GM10847 (cell line): Measurements from ENCODE around the gene RAPSN.

Experiments
- POLR2A ChIP-seq: IDR thresholded peaks from 2 replicates; pipeline ENCODE4 v1.6.1; 2011; ENCODE audit not compliant: insufficient read length; ENCODE audit errors: extremely low read depth

Gene RAPSN

GRCh38 chr11:47448566-47449427, at the start of gene RAPSN:
Gene RAPSN, minus strand, starts transcription at chr11:47449136. Its CDS starts 172 bp downstream, at chr11:47448964.
- no peak for TF ChIP-seq POLR2A

DNA sequence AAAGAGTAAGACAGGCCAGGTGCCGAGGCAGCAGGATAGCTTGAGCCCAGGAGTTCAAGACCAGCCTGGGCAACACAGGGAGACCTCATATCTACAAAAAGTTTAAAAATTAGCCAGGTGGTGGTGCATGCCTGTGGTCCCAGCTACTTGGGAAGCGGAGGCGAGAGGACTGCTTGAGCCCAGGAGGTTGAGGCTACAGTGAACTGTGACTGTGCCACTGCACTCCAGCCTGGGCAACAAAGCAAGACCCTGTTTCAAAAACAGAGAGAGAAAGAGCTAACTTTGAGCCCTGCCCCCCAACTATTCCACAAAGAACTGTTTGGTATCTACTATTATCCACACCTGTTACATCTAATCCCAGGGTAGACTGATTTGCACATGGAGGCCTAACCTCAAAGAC, 49.2 kb upstream of the RAPSN start:
- TF ChIP-seq POLR2A = no peak

- no peak for TF ChIP-seq POLR2A
Observed at GRCh38 chr11:47496808-47497207, 47.9 kb upstream of the RAPSN start.

GRCh38 chr11:47495856-47496217, 46.9 kb upstream of the RAPSN start:
- TF ChIP-seq POLR2A = no peak

DNA sequence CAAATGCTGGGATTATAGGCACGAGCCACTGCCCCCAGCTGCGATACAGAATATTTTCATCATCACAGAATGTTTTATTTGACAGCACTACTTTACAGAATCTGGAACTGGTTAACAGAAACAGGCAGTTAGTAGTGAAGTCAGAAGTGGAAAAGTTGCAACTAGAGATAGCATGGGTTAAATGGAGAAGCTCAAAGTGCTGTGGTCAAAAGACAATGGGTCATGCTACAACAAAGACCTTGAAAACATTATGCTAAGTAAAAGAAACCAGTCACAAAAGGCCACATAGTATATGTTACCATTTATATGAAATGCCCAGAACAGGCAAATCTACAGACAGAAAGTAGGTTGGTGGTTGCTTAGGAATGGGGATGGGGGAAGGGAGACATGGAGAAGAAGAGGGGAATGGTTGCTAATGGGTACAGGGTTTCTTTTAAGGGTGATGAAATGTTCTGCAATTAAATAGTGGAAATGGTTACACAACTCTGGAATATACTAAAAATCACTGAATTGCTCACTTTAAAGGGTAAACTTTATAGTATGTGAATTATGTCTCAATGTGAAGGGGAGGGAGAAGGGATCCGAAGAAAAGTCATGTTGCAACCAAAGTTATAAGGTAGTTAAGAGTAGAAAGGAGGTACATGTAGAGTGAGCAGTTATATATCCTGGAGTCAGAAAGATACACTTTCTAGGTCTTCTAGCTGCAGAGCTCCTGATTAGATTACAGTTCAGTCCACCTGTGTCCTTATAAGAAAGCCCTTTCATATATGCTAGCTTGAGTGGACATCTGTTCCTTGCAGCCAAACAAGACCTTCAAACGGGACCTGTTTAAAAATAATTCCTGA, 46.3 kb upstream of the RAPSN start:
- TF ChIP-seq POLR2A = no peak

DNA sequence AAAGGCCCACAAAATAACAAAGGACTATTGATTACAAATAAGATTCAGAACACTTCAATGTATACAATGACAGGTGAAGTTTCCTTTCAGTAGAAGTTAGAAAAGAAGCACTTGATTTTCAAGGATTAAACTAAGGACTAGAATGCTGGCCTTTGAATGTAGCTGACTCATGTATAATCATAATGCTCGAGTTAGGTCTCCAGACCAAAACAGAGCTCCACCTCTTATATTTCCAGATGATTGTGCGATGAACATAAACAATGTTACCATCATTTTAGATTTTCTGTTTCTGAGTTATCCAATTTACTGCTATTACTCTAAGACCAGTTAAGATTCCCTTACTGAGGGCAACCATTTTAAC, 40.4 kb upstream of the RAPSN start:
- no peak for TF ChIP-seq POLR2A

DNA sequence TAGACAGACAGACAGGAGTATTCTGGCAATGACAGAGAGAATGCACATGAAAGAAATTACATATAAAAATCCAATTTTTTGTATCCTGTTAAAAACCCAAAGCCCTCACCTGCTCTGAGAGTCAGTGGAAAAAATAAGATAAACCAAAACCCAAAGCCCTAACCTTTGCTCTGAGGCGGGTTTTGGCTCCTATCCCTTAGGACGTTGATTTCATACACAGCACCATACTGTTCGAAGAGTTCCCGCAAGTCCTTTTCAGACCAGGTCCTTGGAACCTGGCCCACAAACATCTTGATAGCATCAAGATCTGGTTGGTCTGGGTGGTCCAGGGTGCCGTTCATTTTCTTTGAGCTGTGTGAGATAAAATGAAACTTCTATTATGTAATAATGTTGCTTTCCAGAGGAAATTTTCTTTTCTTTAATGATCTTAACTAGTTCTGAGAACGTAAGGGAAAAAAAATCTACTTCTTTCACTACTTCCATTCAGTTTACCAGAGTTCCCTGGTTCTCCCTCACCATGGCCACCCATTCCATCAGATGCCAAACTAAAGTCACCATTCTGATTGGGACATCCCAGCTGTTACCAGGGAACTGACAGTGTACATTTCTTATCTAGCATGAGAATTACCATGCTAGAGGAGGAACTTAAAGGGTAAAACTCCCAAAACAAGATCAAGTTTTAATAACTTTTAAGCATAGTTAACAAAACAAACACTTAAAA, 39.9 kb upstream of the RAPSN start:
- TF ChIP-seq POLR2A = no peak

- no peak for TF ChIP-seq POLR2A
Observed at GRCh38 chr11:47488111-47488510, 39.2 kb upstream of the RAPSN start.

- no peak for TF ChIP-seq POLR2A
Observed at GRCh38 chr11:47487421-47487820, 38.5 kb upstream of the RAPSN start.

DNA sequence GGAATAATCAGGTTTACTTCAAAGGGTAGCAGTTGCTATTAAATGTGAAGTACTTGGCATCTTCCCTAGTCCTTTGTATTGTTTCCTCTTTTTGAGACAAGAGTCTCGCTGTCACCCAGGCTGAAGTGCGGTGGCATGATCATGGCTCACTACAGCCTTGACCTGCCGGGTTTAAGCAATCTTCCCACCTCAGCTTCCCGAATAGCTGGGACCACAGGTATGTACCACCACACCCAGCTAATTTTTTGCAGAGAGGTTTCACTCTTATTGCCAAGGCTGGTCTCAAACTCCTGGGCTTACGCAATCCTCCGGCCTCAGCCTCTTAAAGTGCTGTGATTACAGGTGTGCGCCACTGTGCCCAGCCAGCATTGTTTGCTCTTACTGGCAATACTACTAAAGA, 36.2 kb upstream of the RAPSN start:
- no peak for TF ChIP-seq POLR2A

GRCh38 chr11:47483457-47483856, 34.5 kb upstream of the RAPSN start:
- TF ChIP-seq POLR2A = no peak

GRCh38 chr11:47480762-47481161, 31.8 kb upstream of the RAPSN start:
- no peak for TF ChIP-seq POLR2A

- no peak for TF ChIP-seq POLR2A
Observed at GRCh38 chr11:47478651-47479329, 29.9 kb upstream of the RAPSN start.

DNA sequence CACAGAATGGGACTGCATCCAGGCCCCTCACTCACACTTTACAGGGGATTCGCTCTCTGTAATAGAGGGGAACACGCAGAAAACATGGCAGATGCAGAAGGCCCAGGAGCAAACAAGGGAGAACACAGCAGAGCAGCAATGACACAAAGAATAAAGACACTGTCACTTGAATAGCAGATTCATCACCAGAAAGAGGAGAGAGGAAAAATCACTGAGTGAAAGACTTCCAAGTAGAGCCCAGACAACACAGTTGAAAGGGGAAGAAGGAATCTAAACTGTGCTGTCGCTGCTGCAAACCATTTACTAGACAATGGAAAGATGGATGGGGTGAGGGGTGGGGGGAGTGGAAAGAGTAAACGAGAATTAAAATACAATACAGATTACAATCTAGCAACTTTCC, 28.8 kb upstream of the RAPSN start:
- no peak for TF ChIP-seq POLR2A

- TF ChIP-seq POLR2A = no peak
Observed at GRCh38 chr11:47477323-47477722, 28.4 kb upstream of the RAPSN start.
